Activated B cell treated with CpG ODN at 0.5 μM for 24 hours (primary cell): ENCODE results near the gene PON3. TPM values are rescaled to one million over a fixed set of nuclear protein-coding genes. Genes with fewer than 3 reads are reported as not detected.

Experiments used
- ATAC-seq: fragments of 200-7000 bp; cut with Tn5 transposase; one replicate; pipeline ENCODE4 v1.10.0; 2021; ENCODE audit warnings: low read depth, mild to moderate bottlenecking, moderate library complexity
- CTCF ChIA-PET: fragments of 350-600 bp; sonication (Branson Sonifier 250); formaldehyde crosslinking; loops from one replicate; lab custom pipeline; 2021; ENCODE audit warnings: antibody characterized with exemption; lab: Charles Lee
- POLR2A ChIA-PET: fragments of 350-600 bp; sonication (Branson Sonifier 250); formaldehyde crosslinking; loops from one replicate; lab custom pipeline; 2021; ENCODE audit warnings: antibody characterized with exemption; lab: Charles Lee
- DNase-seq: peaks from one replicate; pipeline ENCODE4 v3.0.0; 2022
- H3K27ac Mint-ChIP-seq: one replicate; pipeline ENCODE4 v1.8.0; 2020; ENCODE audit warnings: mixed read lengths
- H3K27me3 Mint-ChIP-seq: one replicate; pipeline ENCODE4 v1.8.0; 2021; ENCODE audit warnings: mixed read lengths
- H3K36me3 Mint-ChIP-seq: one replicate; pipeline ENCODE4 v1.8.0; 2021; ENCODE audit warnings: low read depth, mixed read lengths
- H3K4me1 Mint-ChIP-seq: one replicate; pipeline ENCODE4 v1.8.0; 2021; ENCODE audit warnings: mixed read lengths
- H3K4me3 Mint-ChIP-seq: one replicate; pipeline ENCODE4 v1.8.0; 2020; ENCODE audit warnings: mild to moderate bottlenecking, mixed read lengths
- H3K9me3 Mint-ChIP-seq: one replicate; pipeline ENCODE4 v1.8.0; 2020; ENCODE audit warnings: mixed read lengths
- CTCF ChIP-seq: fragments of 200-600 bp; IDR thresholded peaks from one replicate; pipeline ENCODE4 v1.8.0; 2022; ENCODE audit warnings: antibody characterized with exemption, mild to moderate bottlenecking
- intact Hi-C: fragments of 100-400 bp; cut with micrococcal nuclease; formaldehyde crosslinking; loops from one replicate; pipeline ENCODE4 v1.15.1; 2024
- total RNA-seq: library from RNA; stranded (reverse); gene quantifications from 2 replicates; pipeline ENCODE4 v1.2.3, GENCODE V29; 2022

Gene PON3
- total RNA-seq, 1 donor from 2014 or later: not detected

- H3K27ac Mint-ChIP-seq: no peak overlapping the region
- POLR2A ChIA-PET: no interaction called here
- H3K9me3 Mint-ChIP-seq: no peaks in the 10 kb centered on the region
- intact Hi-C loops: no loop called here
- TF ChIP-seq CTCF: no peak
- H3K36me3 Mint-ChIP-seq: no peaks in the 10 kb centered on the region
- CTCF ChIA-PET: no interaction called here
- no peaks in the 10 kb centered on the region for H3K27me3 Mint-ChIP-seq
- no peaks in the 10 kb centered on the region for H3K4me1 Mint-ChIP-seq
- DNase-seq (no peak), ATAC-seq (no peak)
- H3K4me3 Mint-ChIP-seq: no peak overlapping the region
Measured at GRCh38 chr7:95373323-95373722, 22.9 kb downstream of the PON3 start.

GRCh38 chr7:95368235-95368634 is 27.9 kb downstream of the PON3 start:
- H3K4me1 Mint-ChIP-seq: no peaks in the 10 kb centered on the region
- H3K9me3 Mint-ChIP-seq: no peaks in the 10 kb centered on the region
- ATAC-seq (no peak), DNase-seq (no peak)
- H3K27me3 Mint-ChIP-seq: no peaks in the 10 kb centered on the region
- H3K36me3 Mint-ChIP-seq: no peaks in the 10 kb centered on the region
- no peak overlapping the region for H3K4me3 Mint-ChIP-seq
- no peak overlapping the region for H3K27ac Mint-ChIP-seq
- ChIA-PET CTCF (no interaction called here), POLR2A (no interaction called here)
- intact Hi-C loops: no loop called here
- TF ChIP-seq CTCF: no peak

- no peaks in the 10 kb centered on the region for H3K4me1 Mint-ChIP-seq
- CTCF ChIA-PET: no interaction called here
- H3K36me3 Mint-ChIP-seq: no peaks in the 10 kb centered on the region
- H3K27me3 Mint-ChIP-seq: no peaks in the 10 kb centered on the region
- no peaks in the 10 kb centered on the region for H3K9me3 Mint-ChIP-seq
- H3K27ac Mint-ChIP-seq: no peak overlapping the region
- POLR2A ChIA-PET: no interaction called here
- no peak for TF ChIP-seq CTCF
- H3K4me3 Mint-ChIP-seq: no peak overlapping the region
- ATAC-seq: no peak
- no peak for DNase-seq
- intact Hi-C loops: no loop called here
Measured at GRCh38 chr7:95367606-95368005, 28.6 kb downstream of the PON3 start.

- CTCF ChIA-PET: no interaction called here
- Mint-ChIP-seq H3K4me1 (no peaks in the 10 kb centered on the region), H3K36me3 (no peaks in the 10 kb centered on the region), H3K9me3 (no peaks in the 10 kb centered on the region), H3K27ac (no peak overlapping the region), H3K4me3 (no peak overlapping the region), H3K27me3 (peaks cover 4% of the 10 kb centered on the region)
- intact Hi-C loops: no loop called here
- POLR2A ChIA-PET: no interaction called here
- ATAC-seq (no peak), DNase-seq (no peak)
- no peak for TF ChIP-seq CTCF
Measured at GRCh38 chr7:95365151-95365550, 31.0 kb downstream of the PON3 start.

GRCh38 chr7:95357623-95358022 is 38.6 kb downstream of the PON3 start:
- ATAC-seq: no peak
- no peaks in the 10 kb centered on the region for H3K4me1 Mint-ChIP-seq
- no peak for TF ChIP-seq CTCF
- H3K4me3 Mint-ChIP-seq: no peak overlapping the region
- DNase-seq: no peak
- H3K36me3 Mint-ChIP-seq: no peaks in the 10 kb centered on the region
- H3K27me3 Mint-ChIP-seq: peaks cover 6% of the 10 kb centered on the region
- intact Hi-C loops: no loop called here
- no peak overlapping the region for H3K27ac Mint-ChIP-seq
- H3K9me3 Mint-ChIP-seq: no peaks in the 10 kb centered on the region
- ChIA-PET POLR2A (no interaction called here), CTCF (no interaction called here)
